GM12878 (cell line): ENCODE measurements around the gene FEV.

ENCODE experiments used
- CREB1 ChIP-seq: IDR thresholded peaks from 2 replicates; pipeline ENCODE4 v1.6.1; 2012; ENCODE audit warnings: low read depth, mild to moderate bottlenecking, inconsistent platforms
- CTCF ChIP-seq, 3 experiments: IDR thresholded peaks in 2 of 3; conservative IDR thresholded peaks in 1 of 3; 2 replicates each; pipeline ENCODE4 v1.5.1; 2011; ENCODE audit warnings: low read depth in 3 of 3, low read length in 3 of 3, mild to moderate bottlenecking in 3 of 3, control low read depth in 2 of 3, moderate library complexity in 2 of 3, inconsistent platforms in 1 of 3, mixed read lengths in 1 of 3; ENCODE audit not compliant: control insufficient read depth in 2 of 3, insufficient read depth in 1 of 3; ENCODE audit errors: extremely low read depth in 1 of 3
- DPF2 ChIP-seq: fragments of 450-650 bp; IDR thresholded peaks from 2 replicates; pipeline ENCODE4 v1.6.1; 2017; ENCODE audit warnings: mild to moderate bottlenecking
- MAX ChIP-seq: IDR thresholded peaks from 2 replicates; pipeline ENCODE4 v1.6.1; 2012; ENCODE audit warnings: low read depth, low read length, improper control_type of control experiment
- MXI1 ChIP-seq: fragments of 150-350 bp; IDR thresholded peaks from 2 replicates; pipeline ENCODE4 v1.6.1; 2011; ENCODE audit warnings: low read depth, mild to moderate bottlenecking, inconsistent platforms, low read length, improper control_type of control experiment
- SREBF1 ChIP-seq: IDR thresholded peaks from 2 replicates; pipeline ENCODE4 v1.6.1; 2012; ENCODE audit warnings: mild to moderate bottlenecking, low read length
- TCF7 ChIP-seq: IDR thresholded peaks from 2 replicates; pipeline ENCODE4 v1.6.1; 2014; ENCODE audit warnings: antibody characterized with exemption, borderline replicate concordance
- ZNF384 ChIP-seq: IDR thresholded peaks from 2 replicates; pipeline ENCODE4 v1.6.1; 2012; ENCODE audit warnings: low read depth, mild to moderate bottlenecking, low read length, improper control_type of control experiment, borderline replicate concordance

- no peak for TF ChIP-seq CTCF (IDR thresholded peaks at IDR 0.05 in 2 of 3, conservative IDR thresholded peaks at IDR 0.05 in 1 of 3; ENCODE audit: control insufficient read depth in 2 of 3, extremely low read depth in 1 of 3, insufficient read depth in 1 of 3, low read depth in 3 of 3, low read length in 3 of 3)
- TF ChIP-seq MAX, result no peak
- no peak for TF ChIP-seq DPF2
- TF ChIP-seq TCF7, result no peak
- no peak for TF ChIP-seq CREB1
- TF ChIP-seq ZNF384, result no peak
- TF ChIP-seq SREBF1, result no peak
- TF ChIP-seq MXI1, result no peak
Observed at GRCh38 chr2:218963601-218964000, 21.4 kb downstream of the FEV start.
